ENCODE results near the gene U2AF2.
A peak's percentile ranks its signal among the peaks of the same experiment; 100 is the strongest.

The U2AF2 gene

DNA sequence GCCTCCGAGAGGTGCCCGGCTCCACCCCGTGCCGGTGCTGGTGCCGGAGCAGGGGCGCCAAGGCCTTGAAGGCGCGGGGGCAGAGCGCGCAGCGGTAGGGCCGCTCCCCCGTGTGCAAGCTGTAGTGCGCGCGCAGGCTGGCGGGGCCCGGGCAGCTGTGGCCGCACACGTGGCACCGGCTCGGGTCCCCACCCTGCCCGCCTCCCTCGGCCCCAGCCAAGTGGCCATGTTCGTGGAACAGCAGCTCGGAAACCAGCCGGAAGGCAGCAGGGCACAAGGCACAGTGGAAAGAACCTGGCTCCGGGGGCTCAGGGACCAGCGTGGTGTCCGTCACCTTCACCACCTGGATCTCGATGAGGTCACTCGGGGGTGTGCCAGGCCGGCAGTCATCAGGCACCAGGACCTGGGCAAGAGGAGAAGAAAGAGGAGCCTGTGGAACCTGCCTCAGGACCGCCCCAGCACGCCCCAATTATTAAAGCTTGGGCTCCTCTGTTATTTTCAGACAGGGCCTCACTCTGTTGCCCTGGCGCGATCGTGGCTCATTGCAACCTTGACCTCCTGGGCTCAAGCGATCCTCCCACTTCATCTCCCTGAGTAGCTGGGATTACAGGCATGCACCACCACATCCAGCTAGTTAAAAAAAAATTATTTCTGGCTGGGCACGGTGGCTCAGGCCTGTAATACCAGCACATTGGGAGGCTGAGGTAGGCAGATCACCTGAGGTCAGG, 32.4 kb upstream of the U2AF2 start:
- no peak for DNase-seq

DNA sequence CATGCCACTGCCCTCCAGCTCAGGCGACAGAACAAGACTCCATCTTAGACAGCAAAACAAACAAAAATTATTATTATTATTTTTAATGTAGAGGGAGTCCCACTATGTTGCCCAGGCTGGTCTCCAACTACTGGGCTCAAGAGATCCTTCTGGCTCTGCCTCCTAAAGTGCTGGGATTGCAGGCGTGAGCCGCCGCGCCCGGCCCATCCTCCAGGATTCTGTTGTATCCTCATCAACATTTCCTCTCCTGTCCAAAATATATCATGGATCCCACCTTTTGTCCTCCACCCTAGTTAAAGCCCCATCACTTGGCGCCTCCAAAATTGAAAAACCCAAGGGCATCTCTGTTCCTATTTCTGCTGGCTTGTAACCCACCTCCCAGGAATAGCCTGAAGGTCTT, 31.7 kb upstream of the U2AF2 start:
- DNase-seq = no peak

DNA sequence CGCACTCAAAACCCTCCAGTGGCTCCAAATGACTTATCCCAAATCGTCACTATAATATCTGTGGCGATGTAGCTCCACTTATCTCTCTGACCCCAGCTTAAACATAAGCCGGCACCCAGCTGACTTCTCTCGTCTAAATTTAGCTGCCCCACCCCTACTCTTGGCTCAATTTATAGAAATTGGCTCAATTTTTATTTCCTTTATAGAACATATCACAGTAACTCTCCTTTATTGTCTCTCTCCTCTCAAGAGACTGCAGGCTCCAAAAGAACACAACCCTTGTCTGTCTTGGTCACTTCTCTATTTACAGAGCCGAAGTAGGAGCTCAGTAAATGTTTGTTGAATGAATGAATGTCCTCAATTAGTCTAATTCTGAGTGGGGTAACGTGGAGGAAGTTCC, 31.3 kb upstream of the U2AF2 start:
- no peak for DNase-seq

DNA sequence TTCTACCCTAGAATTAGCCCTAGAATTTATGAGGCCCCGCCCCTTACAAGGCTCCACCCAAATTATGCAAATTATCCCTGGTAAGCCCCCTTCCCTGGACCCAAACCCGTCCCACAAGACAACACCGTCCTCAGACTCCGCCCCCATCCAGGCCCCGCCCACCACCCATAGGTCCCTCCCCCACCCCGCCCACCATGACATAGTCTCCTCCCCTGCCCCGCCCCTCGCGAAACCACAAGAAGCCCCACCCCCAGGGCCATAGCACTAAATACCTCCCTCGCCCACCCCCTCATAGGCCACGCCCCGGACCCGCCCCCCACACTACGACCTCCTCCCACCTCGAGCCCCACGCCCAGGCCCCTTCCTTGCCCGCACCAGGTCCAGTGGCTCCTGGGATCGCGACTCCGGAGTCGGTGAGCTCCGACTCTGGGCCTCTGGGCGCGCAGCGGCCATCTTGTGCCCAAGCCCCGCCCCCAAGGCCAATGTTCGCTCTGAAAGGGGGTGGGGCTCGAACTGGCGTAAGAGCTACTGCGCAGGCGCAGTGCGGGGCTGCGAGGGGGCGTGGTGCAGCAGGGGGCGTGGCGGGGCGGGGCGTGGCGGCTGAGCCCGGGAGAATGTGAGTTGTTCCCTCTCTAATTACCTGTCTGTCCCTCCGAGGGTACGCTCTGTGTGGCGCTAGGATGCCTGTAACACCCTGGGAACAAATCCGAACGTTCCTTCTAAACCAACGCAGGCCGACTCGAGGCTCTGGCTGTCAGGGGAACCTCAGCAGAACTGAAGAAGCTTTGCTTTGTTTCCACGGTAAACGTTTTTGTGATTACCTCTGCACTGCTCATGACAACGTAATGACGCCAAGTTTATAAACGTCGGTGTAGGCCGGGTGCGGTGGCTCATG, 30.5 kb upstream of the U2AF2 start, which contains the start of gene ZNF784:
ZNF784 (minus strand) TSS at position 458 of the 895 bp plus-strand sequence; CDS start at position 453, 5 bp downstream.
- DNase-seq = peak; percentile 96 to 99 (median 99)

DNA sequence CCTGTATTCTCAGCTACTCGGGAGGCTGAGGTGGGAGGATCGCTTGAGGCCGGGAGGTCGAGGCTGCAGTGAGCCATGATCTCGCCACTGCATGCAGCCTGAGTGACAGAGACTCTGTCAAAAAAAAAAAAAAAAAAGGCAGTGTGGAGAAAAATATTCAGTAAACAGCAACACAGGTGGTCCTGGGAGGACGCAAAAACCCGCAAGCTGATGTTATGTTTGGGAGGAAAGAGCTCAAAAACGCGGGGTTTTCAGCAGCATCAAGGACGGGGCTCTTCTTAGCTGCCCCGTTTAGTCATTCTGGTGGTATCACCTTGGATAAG, 29.9 kb upstream of the U2AF2 start:
- DNase-seq = no peak

DNA sequence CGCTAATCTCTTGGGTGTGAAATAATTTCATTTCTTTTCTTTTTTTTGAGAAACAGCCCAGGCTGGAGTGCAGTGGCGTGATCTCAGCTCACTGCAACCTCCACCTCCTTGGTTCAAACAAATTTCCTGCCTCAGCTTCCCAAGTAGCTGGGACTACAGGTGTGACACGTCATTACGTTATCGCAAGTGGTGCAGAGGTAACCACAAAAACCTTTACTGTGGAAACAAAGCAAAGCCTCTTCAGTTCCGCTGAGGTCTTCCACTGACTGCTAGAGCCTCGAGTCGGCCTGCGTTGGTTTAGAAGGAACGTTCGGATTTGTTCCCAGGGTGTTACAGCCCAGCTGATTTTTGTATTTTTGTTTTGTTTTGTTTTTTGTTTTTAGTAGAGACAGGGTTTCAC, 28.5 kb upstream of the U2AF2 start:
- DNase-seq = no peak

DNA sequence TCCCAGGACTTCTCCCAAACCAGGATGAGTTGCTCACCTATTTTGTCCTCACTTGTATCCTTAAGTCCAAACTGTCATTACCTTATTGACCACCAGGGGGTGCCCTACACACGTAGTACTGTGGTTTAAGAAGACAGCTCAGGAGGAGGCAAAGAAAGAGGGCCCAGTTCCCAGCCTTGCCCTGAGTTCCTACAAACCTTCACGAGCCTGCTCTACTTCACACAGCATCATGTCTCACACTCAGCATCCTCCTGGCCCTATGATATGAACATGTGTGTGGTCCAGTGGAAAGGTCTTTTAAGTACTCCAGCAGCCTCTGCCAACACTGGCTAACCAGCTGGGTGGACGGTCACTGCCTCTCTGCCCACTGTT, 22.4 kb upstream of the U2AF2 start:
- peak; percentile 96 to 97 (median 97) for DNase-seq

DNA sequence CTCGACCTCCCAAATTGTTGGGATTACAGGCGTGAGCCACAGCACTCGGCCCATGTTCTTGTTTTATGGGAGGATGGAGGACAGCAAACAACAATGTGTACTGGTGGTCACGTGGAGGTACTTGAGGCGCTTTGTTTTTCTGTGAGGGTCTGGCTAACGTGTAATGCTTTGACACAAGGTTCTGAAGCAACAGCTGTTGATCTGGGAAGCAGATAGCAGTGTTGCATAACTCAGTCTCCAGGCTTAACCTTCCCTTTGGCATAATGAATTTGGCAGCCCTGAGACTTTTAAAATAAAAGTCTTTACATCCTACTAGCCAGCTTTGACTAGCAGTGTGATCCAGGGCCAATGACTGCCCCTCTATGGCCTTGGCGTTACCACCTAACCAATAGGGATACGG, 21.0 kb upstream of the U2AF2 start:
- no peak for DNase-seq

DNA sequence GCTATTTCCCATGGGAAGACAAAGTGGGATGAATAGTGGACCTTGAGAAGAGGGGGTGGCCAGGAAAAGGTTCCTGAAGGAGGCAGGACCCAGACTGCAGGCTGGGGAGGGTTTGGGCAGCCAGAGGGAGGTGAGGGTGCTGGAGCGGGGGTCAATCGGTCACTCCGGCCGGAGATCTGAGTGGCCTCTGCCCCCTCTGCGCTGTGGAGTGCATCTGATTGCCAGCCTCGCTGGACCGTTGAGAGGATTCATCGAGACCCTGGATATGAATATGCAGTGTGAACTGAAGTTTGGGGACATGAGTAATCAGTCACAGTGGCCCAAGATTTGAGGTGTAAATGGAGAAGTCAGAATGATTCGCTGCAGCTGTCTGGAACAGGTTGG, 19.5 kb upstream of the U2AF2 start:
- DNase-seq = peak in 1 of 3 donors; percentile 14

DNA sequence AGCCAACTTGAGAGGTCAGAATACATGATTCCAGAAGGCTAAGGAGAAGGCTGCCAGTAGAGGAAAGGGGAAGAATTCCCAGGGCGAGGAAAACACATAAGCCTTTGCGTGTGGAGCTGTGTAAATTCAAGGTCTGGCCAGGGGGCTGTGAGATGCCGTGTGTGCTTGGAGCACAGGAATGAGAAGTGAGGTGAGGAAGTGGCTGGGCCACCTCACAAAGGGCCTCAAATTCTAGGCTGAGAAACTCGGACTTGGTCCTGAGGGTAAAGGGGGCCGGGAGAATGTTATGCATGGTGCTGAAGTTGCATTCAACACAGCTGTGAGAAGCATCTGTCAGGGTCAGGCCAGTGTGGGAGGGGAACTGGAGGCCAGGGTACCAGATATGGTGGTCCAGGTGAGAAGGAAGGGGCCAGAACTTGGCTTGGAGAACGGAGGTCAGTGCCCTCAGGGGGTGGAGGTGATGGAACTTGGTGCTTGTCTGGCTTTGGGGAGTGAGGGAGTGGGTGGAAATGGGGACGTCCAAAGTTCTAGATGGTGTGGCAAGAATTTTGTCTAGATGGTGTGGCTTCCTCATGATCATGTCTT, 18.9 kb upstream of the U2AF2 start:
- DNase-seq = peak in 1 of 3 donors; percentile 16

DNA sequence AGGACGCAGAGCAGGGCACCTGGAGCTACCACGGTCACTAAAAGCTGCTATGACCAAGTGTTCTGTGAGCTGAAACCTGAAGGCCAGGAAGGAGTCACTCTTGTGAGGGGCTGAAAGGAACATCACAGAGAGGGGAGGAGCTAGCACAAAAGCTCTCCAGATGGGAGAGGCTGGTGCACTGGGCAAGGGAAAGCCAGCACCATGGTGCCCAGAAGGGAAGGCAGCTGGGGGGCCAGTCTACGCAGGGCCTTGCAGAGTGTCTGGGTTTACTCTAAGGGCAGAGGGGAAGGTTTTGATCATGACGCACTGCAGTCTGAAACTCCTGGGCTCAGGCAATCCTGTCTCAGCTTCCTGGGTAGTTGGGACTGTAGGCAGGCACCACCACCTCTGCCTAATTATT, 18.1 kb upstream of the U2AF2 start:
- no peak for DNase-seq

DNA sequence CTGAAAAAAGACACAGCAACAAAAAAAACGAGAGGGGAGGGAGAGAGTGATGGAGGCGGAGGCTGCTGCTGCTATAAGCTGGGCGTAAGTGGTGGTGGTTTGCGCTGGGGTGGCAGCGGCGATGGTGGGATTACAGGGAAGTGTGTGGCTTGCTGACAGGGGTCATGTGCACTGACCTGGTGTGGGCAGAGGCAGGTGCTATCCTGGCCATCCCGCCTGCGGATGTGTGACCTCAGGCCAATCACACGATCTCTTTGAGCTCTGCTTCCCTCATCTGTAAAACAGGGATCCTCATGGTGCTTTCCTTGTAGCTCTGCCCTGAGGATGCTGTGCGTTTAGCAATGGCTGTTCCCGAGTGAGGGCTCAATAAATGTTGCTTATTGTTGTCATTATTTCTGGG, 17.3 kb upstream of the U2AF2 start:
- no peak for DNase-seq

DNA sequence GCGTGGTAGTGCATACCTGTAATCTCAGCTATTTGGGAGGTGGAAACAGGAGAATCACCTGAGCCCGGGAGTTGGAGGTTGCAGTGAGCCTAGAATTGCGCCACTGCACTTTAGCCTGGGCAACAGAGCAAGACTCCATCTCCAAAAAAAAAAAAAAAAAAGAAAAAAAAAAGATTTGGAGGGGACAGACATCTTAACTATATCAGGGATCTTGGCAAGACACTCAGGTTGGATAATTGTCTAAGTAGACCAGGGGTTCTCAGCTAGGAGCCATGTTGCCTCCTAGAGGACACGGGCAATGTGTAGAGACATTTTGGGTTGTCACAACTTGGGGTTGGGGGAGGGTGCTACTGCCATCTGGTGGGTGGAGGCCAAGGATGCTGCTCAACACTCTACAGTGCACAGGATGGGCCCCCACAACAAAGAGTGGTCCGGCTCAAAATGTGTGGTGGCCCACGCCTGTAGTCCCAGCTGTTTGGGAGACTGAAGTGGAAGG, 15.9 kb upstream of the U2AF2 start:
- DNase-seq = peak; percentile 65 to 71 (median 68)

DNA sequence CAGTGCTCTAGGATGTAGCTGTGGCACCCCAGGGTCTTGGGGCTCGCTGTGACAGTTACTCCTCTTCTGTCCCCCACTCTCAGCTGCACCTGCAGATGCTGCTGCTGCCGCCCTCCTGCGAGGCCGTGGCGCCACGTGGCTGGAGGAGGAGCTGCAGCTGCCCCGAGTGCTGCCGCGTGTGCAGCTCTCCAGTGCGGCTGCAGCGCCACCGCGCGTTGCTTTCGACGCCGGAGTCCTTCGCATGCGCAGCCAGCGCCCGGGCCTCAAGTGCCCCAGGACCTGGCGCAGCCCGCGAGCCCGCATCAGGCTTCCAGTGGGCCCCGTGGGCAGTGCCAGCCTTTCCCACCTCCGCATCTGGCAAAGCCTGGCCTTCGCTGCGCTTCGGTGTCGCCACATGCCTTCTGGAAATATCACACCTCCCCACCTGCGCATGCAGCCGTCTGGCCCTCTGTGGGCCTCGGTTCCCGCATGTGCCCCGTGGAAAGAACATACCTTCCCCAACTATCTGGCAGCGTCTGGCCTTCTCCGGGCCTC, 14.7 kb upstream of the U2AF2 start:
- peak; percentile 56 to 78 (median 70) for DNase-seq

DNA sequence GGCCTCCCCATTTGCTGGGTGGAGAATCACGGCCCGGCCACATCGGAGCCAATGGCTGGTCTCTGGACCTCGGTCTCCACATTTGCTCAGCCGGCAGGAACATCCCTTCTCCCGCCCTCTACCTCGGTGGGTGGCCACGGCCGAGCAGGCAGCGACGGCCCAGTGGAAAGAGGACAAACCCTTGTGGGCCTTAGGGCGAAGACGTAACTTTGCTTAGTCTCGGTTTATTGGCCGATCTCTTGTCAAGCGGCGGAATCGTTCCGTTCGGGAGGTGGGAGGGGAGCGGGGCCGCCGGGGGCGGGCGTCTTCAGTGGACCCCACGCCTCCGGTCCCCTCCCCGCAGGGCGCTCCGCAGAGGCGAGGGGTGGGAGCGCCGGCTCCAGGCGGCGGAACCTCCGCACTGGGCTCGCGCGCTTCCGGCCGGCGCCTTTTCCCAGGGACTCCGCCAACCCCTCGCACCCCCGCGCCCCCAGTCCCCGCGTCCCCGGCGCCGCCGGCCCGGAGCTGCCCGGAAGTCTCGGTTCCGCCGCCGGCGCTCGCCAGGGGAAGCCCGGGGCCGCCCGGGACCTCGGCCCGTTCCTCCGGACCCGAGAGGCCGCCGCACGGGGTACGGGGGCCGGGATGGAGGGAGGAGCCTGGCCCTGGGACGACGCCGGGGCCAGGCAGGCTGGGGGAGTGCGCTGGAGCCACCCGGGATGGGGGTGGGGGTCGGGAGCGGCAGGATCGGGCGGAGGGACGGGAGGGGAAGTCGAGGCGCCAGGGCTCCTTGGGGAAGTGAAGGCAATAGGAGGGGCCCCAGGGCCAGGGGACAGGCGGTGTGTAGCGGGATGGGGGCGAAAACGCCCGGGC, 14.0 kb upstream of the U2AF2 start, which contains the start of gene ZNF580:
ZNF580 (plus strand) TSS at position 426 of the 849 bp plus-strand sequence. CDS start 1,507 bp downstream, outside the sequence.
- peak; percentile 56 to 86 (median 66) for DNase-seq

DNA sequence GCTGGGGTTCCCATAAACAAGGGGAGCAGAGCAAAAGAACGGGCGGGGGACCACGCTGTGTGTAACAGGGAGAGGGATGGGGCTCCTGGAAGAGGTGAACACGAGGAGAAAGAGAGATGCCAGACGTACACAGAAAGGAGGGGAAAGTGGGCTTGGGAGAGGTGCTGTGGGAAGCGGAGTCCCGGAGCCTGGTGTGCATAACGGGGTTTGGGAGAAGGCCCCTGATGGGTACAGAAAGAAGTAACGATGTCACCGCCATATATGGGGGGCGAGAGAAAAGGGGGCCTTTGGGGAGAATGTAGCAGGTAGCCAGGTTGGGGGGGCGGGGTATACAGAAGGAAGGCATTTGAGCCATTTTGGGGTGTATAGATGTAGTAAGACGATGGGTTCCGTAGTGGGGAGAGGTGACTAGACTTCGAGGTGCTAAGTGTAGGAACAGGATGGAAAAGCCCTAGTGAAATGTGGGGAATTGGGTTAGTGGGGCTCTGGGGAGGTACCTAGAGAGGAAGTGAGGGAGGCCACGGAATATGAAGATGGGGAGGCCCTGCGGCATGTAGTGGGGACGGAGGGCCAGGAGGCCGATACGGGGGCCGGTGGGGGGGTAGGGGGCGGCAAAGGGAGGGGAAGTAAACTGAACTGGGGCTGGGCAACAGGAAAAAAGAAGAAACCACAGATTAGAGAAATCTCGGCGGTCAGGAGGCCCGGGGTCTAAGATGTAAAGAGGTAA, 13.2 kb upstream of the U2AF2 start:
- peak in 1 of 3 donors; percentile 26 for DNase-seq

DNA sequence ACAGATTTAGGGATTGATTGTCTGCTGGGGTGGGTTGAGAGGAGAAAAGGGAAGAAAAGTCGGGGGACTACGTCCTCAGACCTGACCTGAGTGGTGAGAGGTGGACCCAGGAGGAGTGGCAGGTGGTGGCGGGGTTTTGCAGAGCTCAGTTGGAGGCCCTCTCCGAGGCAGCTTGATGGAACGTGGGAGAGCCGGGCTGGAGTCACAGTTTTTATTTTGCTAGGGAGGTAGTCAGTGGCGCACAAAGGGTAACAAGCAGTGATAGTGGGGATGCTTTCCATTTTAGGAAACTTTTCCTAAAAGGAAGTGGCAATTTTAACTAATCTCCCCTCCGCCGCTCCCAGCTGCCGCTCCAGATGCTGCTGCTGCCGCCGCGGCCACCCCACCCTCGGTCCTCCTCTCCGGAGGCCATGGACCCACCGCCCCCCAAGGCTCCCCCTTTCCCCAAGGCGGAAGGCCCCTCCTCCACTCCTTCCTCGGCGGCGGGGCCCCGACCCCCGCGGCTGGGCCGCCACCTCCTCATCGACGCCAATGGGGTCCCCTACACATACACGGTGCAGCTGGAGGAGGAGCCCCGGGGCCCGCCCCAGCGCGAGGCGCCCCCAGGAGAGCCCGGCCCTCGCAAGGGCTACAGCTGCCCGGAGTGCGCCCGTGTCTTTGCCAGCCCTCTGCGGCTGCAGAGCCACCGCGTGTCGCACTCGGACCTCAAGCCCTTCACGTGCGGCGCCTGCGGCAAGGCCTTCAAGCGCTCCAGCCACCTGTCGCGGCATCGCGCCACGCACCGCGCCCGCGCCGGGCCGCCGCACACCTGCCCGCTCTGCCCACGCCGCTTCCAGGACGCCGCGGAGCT, 12.5 kb upstream of the U2AF2 start:
- peak in 1 of 3 donors; percentile 19 for DNase-seq

DNA sequence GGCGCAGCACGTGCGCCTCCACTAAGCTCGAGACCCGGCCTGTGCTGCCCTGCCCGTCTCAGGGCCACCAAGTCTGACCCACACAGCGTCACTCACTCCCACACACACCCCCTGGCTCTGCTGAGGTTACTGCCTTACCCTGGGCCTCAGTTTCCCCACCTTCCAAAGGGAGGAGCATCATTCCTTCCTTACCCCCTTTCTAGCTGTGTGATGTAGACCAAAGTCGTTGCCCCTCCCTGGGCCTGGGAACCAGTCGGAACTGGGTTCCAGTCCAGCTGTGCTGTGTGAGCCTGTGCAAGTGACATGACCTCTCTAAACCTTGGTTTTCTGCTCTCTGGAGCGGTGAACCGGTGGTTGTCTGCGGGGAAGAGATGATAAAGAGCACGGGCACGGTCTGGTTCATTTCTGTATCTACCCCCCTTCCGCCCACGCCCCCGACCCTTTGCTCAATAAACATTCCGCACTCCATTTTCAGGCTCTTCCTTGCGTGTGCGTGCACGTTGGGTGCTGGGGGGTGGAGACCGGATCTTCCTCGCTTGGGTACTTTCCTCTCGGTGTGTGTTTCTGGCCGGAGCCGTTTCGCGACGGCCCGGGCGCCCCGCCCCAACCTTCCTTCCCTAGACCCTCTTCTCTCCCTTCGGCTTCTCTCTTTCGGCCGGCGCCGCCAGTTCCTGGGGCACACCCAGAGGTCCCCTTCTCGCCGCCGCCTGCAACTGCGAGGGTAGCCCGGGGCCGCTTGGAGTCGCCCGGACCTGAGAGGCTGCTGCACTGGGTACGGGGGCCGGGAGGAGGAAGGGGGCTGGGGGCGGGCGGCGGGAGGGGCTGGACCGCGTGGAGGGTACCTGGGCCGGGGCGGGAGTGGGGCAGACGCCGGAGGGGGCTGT, 11.6 kb upstream of the U2AF2 start, which contains the start of gene ZNF581:
ZNF581 (plus strand) TSS at position 647 of the 884 bp plus-strand sequence. CDS start 923 bp downstream, outside the sequence.
- peak; percentile 69 to 88 (median 81) for DNase-seq

DNA sequence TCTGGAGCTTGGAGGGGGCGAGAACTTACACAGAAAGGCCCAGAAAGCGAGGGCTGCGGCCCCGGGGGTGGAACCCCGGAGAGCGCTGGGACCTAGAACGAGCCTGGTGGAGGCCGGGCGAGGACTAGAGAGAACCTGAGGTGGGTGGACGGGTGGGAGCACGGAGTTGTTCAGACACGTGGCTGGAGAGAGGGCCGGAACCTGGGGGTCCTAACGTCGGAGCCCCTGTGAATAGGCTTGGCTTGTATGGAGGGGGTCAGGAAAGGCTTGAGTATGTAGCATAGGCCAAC, 11.0 kb upstream of the U2AF2 start:
- no peak for DNase-seq

Data from suppressor macrophage treated with lipopolysaccharide for 1 hour (primary cell).